Epithelial cell of proximal tubule (primary cell): ENCODE data around the gene DNAJB11. TPM values are rescaled to one million over a fixed set of nuclear protein-coding genes. Genes with fewer than 3 reads are reported as not detected.
"Not testable (repeated sequence)": the region's sequence is repeated elsewhere in the genome, so short reads cannot be mapped to it uniquely, and the experiment has no call there.

ENCODE experiments used
- DNase-seq: peaks from one replicate; pipeline ENCODE4 v3.0.0-alpha.2; 2011; ENCODE audit warnings: low read depth
- H3K4me3 ChIP-seq: 2 replicates; pipeline ENCODE4 v1.5.1; 2011; ENCODE audit warnings: low read depth, mild to moderate bottlenecking, low read length
- total RNA-seq: library from RNA; depleted of rRNA; stranded (reverse); fragments of >200 nt; gene quantifications from 2 replicates; pipeline ENCODE4 v1.2.3, GENCODE V29; 2015
- TF ChIP-seq, protein P1 (sequence below): conservative IDR thresholded peaks from 2 replicates; pipeline ENCODE4 v1.5.1; 2012; ENCODE audit warnings: low read depth, mild to moderate bottlenecking, low read length

DNAJB11 gene
- total RNA-seq, 1 donor from 2014 or later, result 96.3 TPM

DNA sequence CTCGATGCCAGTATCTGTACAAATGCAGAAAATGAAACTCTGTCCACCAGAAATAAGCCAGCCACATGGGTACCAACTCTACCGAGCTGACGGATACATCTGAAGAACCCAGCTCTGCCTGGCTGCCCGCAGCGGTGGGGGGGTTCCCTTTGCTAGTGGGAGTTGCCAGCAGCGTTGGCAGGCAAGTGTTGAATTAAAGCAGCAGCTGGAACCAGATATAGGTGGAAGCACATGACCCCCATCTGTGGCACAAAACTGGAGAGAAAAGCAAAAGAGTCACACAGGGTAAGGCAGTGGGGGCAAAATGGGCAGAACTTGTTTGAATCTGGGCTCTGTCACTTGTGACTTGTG, 44.3 kb upstream of the DNAJB11 start:
- H3K4me3 ChIP-seq, result no peak overlapping the region
- TF ChIP-seq, protein P1, sequence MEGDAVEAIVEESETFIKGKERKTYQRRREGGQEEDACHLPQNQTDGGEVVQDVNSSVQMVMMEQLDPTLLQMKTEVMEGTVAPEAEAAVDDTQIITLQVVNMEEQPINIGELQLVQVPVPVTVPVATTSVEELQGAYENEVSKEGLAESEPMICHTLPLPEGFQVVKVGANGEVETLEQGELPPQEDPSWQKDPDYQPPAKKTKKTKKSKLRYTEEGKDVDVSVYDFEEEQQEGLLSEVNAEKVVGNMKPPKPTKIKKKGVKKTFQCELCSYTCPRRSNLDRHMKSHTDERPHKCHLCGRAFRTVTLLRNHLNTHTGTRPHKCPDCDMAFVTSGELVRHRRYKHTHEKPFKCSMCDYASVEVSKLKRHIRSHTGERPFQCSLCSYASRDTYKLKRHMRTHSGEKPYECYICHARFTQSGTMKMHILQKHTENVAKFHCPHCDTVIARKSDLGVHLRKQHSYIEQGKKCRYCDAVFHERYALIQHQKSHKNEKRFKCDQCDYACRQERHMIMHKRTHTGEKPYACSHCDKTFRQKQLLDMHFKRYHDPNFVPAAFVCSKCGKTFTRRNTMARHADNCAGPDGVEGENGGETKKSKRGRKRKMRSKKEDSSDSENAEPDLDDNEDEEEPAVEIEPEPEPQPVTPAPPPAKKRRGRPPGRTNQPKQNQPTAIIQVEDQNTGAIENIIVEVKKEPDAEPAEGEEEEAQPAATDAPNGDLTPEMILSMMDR, result no peak
- DNase-seq, result no peak

DNA sequence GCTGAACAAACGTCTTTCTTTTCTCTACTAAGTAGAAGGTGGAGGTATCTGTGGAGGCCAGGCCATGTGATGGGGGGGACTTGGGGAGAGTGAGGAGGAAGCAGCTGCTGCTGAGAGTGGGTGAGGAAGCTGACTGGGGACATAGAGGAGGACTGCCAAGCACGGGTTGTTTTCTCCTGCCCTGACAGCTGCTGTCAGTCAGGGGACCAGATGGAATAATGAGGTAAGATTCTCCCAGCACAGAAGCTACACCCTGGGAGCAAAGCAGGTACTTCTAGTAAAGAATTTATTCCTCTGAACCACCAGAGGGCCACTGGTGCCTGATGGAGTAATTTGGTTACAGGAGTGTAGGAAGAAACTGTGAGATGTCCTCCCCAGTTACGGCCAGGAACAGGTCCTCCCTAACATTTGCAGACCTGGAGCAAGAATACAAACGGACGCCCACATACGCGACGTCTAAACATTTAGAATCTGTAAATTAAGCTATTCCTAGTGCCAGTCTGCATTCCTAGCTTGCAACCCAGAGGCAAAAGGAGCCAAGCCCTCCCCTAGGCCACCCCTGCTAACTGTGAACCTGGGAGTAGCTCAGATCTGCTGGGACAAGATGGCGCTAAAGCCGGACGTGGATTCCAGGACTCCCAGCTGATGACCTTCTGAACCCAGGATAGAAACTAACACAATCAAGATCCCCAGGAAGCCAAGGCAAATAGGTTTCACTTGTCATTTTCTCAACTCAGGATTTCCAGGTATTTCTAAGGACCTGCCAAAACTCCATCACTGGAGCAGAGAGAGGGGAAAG, 41.1 kb upstream of the DNAJB11 start:
- no peak for DNase-seq
- TF ChIP-seq, protein P1, result peak; percentile 33
- no peak overlapping the region for H3K4me3 ChIP-seq

DNA sequence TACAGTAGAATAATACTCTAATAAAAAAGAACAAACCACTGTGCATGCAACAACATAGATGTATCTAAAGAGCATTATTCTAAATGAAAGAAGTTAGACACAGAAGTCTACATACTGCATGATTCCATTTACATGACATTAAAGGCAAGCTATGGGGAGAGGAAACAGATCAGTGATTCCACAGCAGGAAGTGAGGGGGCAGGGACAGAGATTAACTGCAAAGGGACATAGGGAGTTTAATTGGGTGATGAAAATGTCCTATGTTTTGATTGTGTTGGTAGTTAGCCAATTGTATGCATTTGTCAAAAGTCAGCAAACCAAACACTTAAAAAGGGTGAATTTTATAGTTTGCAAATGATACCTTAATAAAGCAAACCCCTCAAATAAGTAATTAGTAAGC, 40.1 kb upstream of the DNAJB11 start:
- H3K4me3 ChIP-seq, result no peak overlapping the region
- DNase-seq, result no peak
- TF ChIP-seq, protein P1, result no peak

DNA sequence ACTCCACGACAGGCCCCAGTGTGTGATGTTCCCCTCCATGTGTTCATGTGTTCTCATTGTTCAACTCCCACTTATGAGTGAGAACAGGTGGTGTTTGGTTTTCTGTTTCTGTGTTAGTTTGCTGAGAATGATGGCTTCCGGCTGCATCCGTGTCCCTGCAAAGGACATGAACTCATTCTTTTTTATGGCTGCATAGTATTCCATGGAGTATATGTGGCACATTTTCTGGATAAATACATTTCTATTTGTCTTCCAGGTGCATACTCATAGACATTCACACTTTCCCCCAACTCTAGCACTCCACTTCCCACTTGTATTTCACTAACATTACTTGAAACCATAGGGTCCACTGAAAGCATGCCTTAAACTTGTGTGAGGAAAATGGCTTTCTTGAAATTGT, 38.8 kb upstream of the DNAJB11 start:
- not testable (repeated sequence) for DNase-seq, H3K4me3 ChIP-seq

DNA sequence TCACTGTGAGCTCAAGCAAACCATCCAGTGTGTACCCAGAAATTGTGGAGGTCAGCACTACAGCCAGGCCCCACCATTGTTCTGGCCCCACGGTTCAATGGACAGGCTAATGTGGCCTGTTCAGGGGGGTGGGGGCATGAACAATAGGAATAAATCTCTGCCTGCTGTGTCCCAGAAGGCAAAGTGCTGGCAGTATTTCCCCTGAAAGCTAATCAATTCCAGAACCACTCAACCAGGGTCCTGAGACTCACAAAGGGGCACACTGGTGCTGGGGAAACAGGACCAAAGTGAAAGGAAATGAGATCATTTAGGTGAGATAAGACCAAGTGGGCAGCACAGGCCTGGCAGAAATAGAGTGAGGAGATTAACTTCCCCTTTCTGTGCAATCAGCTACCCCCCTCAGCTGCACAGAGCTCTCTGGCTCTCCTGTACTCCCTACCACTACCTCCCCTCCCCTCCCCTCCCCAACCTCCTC, 37.9 kb upstream of the DNAJB11 start:
- DNase-seq, result peak; percentile 35
- no peak overlapping the region for H3K4me3 ChIP-seq
- TF ChIP-seq, protein P1, result no peak

DNA sequence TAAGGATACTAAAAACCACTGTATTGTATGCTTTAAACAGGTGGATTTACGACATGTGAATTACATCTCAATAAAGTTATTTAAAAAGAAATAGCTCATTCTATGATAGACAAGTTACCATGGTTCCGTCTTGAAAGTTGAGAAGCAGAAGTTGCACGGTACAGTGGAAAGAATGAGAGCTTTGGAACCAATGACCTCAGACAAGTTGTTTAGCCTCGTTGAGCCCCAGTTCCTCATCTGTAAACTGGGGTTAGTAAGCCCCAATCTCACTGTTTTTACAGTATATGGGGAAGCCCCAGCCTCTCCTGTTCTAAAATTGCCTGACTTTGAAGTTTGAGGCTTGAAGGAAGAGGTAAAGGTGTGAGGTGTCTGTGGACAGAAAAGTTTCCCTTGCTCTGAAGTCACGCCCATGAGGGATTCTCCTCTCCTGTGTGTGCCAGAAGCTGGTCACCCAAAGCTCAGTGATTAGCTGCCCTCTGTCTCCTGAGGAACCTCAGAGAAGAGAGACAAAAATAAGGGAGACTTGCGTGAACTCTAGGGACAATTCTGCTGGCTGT, 36.3 kb upstream of the DNAJB11 start:
- TF ChIP-seq, protein P1, result no peak
- DNase-seq, result no peak
- H3K4me3 ChIP-seq, result no peak overlapping the region

DNA sequence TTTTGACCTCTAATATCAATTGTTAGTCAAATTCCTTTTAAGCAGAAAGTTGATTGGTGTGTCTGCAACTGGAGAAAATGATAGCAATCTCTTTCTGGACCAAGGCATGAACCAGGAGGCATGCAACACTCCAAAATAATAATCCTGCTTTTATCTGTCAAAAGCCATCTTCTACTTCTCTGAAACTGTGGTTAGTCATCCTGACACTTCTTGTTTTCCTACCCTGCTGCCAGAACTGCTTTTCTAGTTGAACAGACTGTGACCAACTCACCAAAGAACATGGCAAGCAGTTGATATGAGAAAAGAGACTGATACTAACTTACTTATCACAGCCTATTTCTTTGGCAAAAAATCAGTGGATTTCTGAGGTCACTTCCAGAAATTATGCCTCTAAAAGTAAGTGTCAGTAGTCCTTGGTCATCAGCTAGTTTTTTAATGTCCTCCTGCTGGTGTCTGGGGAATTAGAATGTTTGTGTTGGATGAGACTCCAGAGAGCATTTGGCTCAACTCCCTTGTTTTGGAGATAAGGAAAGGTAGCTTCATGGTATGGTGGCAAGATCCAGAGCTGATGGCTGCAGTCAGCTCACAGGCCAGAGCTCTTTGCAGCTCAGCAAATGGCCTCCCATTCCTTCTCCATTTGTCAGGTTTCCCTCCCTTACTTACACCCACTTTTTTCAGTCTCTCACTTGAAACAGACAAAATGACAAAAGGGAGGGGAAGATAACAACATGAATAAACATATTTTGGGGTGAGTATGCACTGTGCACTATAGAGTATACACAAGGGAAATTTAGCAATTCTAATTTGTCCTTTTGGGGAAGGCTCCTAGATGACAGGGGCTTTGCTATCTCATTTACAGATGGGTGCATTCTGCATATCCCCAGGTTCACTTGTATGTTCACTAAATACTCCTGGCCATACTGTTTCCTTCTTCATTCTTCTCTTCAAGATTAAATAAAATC, 33.4 kb upstream of the DNAJB11 start:
- no peak for DNase-seq
- TF ChIP-seq, protein P1, result no peak

More for the DNA sequence above, 33.4 kb upstream of the DNAJB11 start:
- no peak overlapping the region for H3K4me3 ChIP-seq
